Esophagus muscularis mucosa (tissue), 3 donors: Measurements from ENCODE around the gene RFFL.

Source experiments
- CTCF ChIP-seq, 3 experiments: fragments of 200-600 bp in 2 of 3; fragments of 450-650 bp in 1 of 3; sonication (generic) in 2 of 3; IDR thresholded peaks; one replicate each; pipeline ENCODE4 v1.5.1; 2017 to 2019; ENCODE audit warnings: antibody characterized with exemption in 3 of 3, mild to moderate bottlenecking in 2 of 3, moderate library complexity in 1 of 3
- POLR2AphosphoS5 ChIP-seq, 2 donors: sonication (generic); formaldehyde crosslinking; IDR thresholded peaks; one replicate each; pipeline ENCODE4 v1.6.1; 2017; ENCODE audit warnings: antibody characterized with exemption in 2 of 2

- no peak for TF ChIP-seq CTCF (IDR thresholded peaks at IDR 0.05)
- no peak for TF ChIP-seq POLR2AphosphoS5 (IDR thresholded peaks at IDR 0.05)
These were observed 37.5 kb upstream of the RFFL start for GRCh38 chr17:35101036-35101435.
